Ascending aorta (tissue), 2 donors: ENCODE measurements around the gene FRMPD4. TPM values are rescaled to one million over a fixed set of nuclear protein-coding genes. Genes with fewer than 3 reads are reported as not detected.

Experiments used
- DNase-seq, 2 donors: peaks; one replicate each; pipeline ENCODE4 v3.0.0-alpha.2; 2019; ENCODE audit warnings: low spot score in 2 of 2
- H3K27ac ChIP-seq, 2 donors: fragments of 200-600 bp; sonication (generic); one replicate each; pipeline ENCODE4 v1.5.1; 2016 to 2017; ENCODE audit warnings: mild to moderate bottlenecking in 1 of 2
- H3K27me3 ChIP-seq: fragments of 200-600 bp; sonication (generic); one replicate; pipeline ENCODE4 v1.5.1; 2017
- H3K36me3 ChIP-seq, 2 donors: fragments of 200-600 bp; sonication (generic); one replicate each; pipeline ENCODE4 v1.5.1; 2016
- H3K4me1 ChIP-seq, 2 donors: fragments of 200-600 bp; sonication (generic); one replicate each; pipeline ENCODE4 v1.5.1; 2016 to 2017; ENCODE audit warnings: mild to moderate bottlenecking in 1 of 2
- H3K4me3 ChIP-seq, 2 donors: fragments of 200-600 bp; sonication (generic); one replicate each; pipeline ENCODE4 v1.5.1; 2016 to 2017; ENCODE audit warnings: mild to moderate bottlenecking in 1 of 2
- H3K9me3 ChIP-seq, 2 donors: fragments of 200-600 bp; sonication (generic); one replicate each; pipeline ENCODE4 v1.5.1; 2016
- CTCF ChIP-seq, 3 experiments: fragments of 200-600 bp in 2 of 3; fragments of 450-650 bp in 1 of 3; sonication (generic) in 2 of 3; IDR thresholded peaks; one replicate each; pipeline ENCODE4 v1.5.1; 2016 to 2019; ENCODE audit warnings: antibody characterized with exemption in 3 of 3, mild to moderate bottlenecking in 1 of 3, moderate library complexity in 1 of 3
- intact Hi-C: fragments of 100-400 bp; cut with DNase I; formaldehyde crosslinking; loops from one replicate; pipeline ENCODE4 v1.15.1; 2023
- total RNA-seq: library from RNA; depleted of rRNA; stranded (reverse); fragments of >200 nt; gene quantifications from one replicate; pipeline ENCODE4 v1.1.0, GENCODE V29; 2016

Gene FRMPD4
- total RNA-seq, 1 donor from 2014 or later, result not detected

DNA sequence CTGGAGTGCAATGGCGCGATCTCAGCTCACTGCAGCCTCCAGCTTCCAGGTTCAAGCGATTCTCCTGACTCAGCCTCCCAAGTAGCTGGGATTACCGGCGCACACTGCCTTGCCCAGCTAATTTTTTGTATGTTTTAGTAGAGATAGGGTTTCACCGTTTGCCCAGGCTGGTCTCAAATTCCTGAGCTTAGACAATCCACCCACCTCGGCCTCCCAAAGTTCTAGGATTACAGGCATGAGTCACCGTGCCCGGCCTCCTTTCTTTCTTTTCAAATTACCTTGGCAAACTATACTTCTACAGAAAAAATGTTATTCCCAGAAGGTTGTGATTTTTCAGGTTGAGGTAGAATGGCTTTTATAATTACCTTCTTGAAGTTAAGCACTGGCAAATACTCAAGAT lies 331.0 kb downstream of the FRMPD4 start:
- no peaks in the 10 kb centered on the region for H3K36me3 ChIP-seq
- no peak for TF ChIP-seq CTCF (IDR thresholded peaks at IDR 0.05)
- no peaks in the 10 kb centered on the region for H3K9me3 ChIP-seq
- no peaks in the 10 kb centered on the region for H3K4me1 ChIP-seq
- no peaks in the 10 kb centered on the region for H3K27me3 ChIP-seq
- no peak overlapping the region for H3K27ac ChIP-seq
- intact Hi-C loops, result no loop called here
- no peak overlapping the region for H3K4me3 ChIP-seq
- DNase-seq, result no peak

GRCh38 chrX:12471061-12471460 lies 332.8 kb downstream of the FRMPD4 start:
- intact Hi-C loops, result no loop called here
- Histone ChIP-seq H3K4me3 (no peak overlapping the region), H3K36me3 (no peaks in the 10 kb centered on the region), H3K27me3 (no peaks in the 10 kb centered on the region), H3K4me1 (no peaks in the 10 kb centered on the region), H3K9me3 (no peaks in the 10 kb centered on the region), H3K27ac (no peak overlapping the region)
- TF ChIP-seq CTCF (IDR thresholded peaks at IDR 0.05), result no peak
- DNase-seq, result no peak

DNA sequence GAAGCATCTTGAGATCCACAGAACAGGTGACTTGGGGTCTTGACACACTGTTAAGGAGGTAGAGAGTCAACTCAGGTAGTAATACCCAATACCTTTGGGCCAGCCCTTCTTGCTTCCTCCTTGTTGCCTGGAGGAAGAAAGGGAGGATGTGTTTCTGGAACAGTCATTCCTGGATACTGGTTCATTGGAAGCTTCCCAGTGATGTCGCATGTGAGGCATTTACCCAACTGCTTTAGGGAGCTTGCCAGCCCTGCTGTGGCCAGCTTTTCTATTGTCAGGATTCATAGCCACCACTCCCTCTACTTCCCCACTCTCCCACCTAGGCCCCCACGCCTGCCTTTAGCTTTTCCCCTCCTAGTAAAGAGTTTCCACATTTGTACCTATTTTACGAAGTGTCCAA lies 342.7 kb downstream of the FRMPD4 start:
- H3K4me1 ChIP-seq, result no peaks in the 10 kb centered on the region
- no peak for DNase-seq
- H3K36me3 ChIP-seq, result no peaks in the 10 kb centered on the region
- H3K4me3 ChIP-seq, result no peak overlapping the region
- intact Hi-C loops, result no loop called here
- H3K27ac ChIP-seq, result no peak overlapping the region
- H3K27me3 ChIP-seq, result no peaks in the 10 kb centered on the region
- H3K9me3 ChIP-seq, result no peaks in the 10 kb centered on the region
- no peak for TF ChIP-seq CTCF (IDR thresholded peaks at IDR 0.05)

DNA sequence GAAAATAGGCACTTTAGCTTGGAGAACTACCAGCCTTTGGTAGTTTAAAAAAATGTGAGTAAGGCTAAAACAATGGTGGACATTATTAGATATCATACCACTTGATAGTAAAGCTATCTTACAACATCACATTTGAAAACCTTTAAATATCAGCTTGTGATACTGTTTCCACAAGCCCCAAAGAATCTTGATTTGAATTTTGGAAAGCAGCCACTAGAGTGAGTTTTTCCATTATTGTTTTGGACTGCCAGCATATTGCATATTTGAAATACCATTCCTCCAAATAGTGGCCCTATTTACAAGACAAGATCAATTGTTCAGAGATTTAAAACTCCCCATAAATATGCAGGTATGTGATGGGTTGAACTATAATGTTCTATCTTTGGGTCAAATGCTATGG lies 349.9 kb downstream of the FRMPD4 start:
- H3K36me3 ChIP-seq, result no peaks in the 10 kb centered on the region
- no peak overlapping the region for H3K27ac ChIP-seq
- no peak overlapping the region for H3K4me3 ChIP-seq
- H3K4me1 ChIP-seq, result no peaks in the 10 kb centered on the region
- no peak for TF ChIP-seq CTCF (IDR thresholded peaks at IDR 0.05)
- no peaks in the 10 kb centered on the region for H3K9me3 ChIP-seq
- intact Hi-C loops, result no loop called here
- DNase-seq, result no peak
- no peaks in the 10 kb centered on the region for H3K27me3 ChIP-seq

- no peak overlapping the region for H3K27ac ChIP-seq
- intact Hi-C loops, result no loop called here
- TF ChIP-seq CTCF (IDR thresholded peaks at IDR 0.05), result no peak
- no peak overlapping the region for H3K4me3 ChIP-seq
- no peaks in the 10 kb centered on the region for H3K4me1 ChIP-seq
- H3K9me3 ChIP-seq, result no peaks in the 10 kb centered on the region
- H3K36me3 ChIP-seq, result no peaks in the 10 kb centered on the region
- no peaks in the 10 kb centered on the region for H3K27me3 ChIP-seq
- DNase-seq, result no peak
These were observed 350.5 kb downstream of the FRMPD4 start for GRCh38 chrX:12488771-12489170.

DNA sequence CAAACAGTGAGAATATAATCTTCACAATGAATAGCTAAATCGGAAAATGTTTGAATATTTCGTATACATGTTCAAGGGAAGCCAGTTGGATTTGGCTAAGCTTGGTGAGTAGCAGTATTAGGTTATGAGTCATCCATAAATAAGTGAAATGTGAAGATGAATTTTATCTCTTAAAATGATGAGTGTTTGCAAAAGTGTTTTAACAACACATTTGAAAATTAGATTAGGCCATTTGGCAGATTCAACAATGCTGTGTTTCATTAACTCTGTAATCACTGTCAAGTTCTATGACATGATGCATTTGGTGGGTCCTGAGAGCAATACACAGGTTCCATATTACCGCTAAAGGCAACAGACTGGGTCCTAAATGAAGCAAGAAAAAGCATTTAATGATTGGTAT lies 351.1 kb downstream of the FRMPD4 start:
- Histone ChIP-seq H3K36me3 (no peaks in the 10 kb centered on the region), H3K4me1 (no peaks in the 10 kb centered on the region), H3K27me3 (no peaks in the 10 kb centered on the region), H3K4me3 (no peak overlapping the region), H3K9me3 (no peaks in the 10 kb centered on the region), H3K27ac (no peak overlapping the region)
- intact Hi-C loops, result no loop called here
- TF ChIP-seq CTCF (IDR thresholded peaks at IDR 0.05), result no peak
- DNase-seq, result no peak
